ENCODE measurements around the gene REV1.
"Not testable (repeated sequence)": the region's sequence is repeated elsewhere in the genome, so short reads cannot be mapped to it uniquely, and the experiment has no call there.

The REV1 gene

DNA sequence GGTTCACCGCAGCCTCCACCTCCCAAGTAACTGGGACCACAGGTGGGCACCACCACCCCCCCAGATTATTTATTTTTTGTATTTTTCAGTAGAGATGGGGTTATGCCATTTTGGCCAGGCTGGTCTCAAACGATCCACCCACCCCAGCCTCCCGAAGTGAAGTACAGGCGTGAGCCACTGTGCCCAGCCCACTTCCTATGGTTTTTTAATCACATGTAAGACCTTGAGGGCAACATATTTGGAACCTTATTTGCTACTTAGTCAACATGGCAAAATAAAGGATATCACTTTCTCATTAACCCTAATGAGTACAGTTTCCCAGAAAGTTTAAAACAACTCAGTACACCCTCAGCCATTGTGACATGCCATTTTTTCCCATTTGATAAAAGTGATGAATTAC lies 88.0 kb downstream of the REV1 start:
- DNase-seq (ENCODE audit: low read depth): no peak

DNA sequence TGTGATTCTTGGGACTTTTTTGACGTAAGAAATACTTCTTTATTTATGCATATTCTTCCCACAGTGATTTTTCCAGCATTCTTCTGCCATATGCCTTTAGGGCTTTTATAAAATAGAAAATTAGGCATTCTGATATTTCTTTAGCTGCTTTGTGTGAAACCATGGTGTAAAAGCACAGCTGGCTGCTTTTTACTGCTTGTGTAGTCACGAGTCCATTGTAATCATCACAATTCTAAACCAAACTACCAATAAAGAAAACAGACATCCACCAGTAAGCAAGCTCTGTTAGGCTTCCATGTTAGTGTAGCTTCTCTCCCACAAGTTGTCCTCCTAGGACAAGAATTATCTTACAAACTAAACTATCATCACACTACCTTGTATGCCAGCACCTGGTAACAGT lies 90.0 kb downstream of the REV1 start:
- no peak for DNase-seq (ENCODE audit: low read depth)

DNA sequence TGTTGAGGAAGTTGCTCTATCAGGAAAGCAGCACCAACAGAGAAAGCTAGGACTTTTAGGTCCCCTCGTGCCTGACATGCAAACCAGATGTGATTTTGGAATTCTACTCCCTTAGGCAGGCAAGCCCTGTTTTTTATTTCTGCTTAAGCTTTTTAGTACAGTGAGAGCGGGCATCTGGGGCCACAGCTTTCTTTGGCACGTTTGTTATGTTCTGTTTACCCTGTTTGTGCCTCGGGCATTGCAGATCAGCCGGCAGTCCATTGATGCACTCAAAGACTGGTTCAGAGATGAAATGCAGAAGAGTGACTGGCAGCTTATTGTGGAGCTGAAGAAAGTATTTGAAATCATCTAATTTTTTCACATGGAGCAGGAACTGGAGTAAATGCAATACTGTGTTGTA lies 90.8 kb downstream of the REV1 start:
- DNase-seq (ENCODE audit: low read depth): no peak

GRCh38 chr2:99398303-99398702 lies 91.5 kb downstream of the REV1 start:
- no peak for DNase-seq (ENCODE audit: low read depth)

DNA sequence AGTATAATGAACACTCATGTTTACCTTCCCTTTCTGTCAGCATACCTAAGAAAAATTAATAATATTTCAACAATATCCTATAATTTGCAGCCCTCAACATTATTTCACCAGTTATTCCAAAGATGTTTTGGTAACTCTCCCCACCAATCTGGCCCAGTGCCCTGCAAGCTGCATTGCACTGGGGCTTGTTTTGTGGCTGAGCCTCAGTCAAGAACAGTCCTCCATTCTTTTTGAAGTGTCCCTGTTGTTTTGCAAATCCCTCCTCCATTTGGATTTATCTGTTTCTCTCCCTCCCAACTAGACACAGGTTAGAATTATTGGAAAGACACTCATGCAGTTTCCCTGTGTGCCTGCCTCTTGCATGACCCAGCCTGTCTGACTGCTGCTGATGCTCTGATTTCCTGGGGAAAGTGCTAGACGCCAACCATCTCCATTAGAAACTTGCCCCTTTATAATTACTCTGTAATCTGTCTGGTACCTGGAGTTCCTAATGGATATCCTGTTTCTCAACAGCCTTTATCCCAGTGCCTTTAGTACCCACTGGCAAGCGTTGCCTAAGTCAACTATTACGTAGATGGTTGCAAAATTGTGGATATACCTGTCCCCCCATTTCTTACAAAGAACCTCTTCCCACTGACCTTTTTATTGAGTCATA lies 92.4 kb downstream of the REV1 start:
- DNase-seq (ENCODE audit: low read depth): no peak

GRCh38 chr2:99395589-99396130 lies 94.2 kb downstream of the REV1 start:
- no peak for DNase-seq (ENCODE audit: low read depth)

DNA sequence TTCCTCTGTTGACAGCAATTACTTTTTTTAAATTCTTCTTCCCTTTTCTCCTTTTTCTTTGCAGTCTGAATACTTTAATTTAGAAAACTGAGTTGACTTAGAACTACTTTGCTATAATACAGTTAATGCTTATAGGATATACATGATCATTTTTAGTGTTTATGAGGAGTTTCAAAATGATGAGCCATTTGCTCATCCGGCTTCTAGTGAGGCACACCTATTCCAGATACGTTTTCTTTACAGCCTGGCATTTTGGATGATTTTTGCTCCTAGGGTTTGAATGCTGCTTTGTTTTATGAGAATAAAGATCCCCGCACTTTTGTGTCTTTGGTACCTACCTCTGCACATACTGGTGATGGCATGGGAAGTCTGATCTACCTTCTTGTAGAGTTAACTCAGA lies 99.9 kb downstream of the REV1 start:
- no peak for DNase-seq (ENCODE audit: low read depth)

- DNase-seq (ENCODE audit: low read depth): no peak
Measured at GRCh38 chr2:99389371-99389770, 100.4 kb downstream of the REV1 start.

- DNase-seq (ENCODE audit: low read depth): no peak
Measured at GRCh38 chr2:99388892-99389291, 100.9 kb downstream of the REV1 start.

GRCh38 chr2:99386011-99386410 lies 103.8 kb downstream of the REV1 start:
- no peak for DNase-seq (ENCODE audit: low read depth)

- no peak for DNase-seq (ENCODE audit: low read depth)
Measured at GRCh38 chr2:99382143-99382542, 107.7 kb downstream of the REV1 start.

GRCh38 chr2:99380376-99381010 lies 109.3 kb downstream of the REV1 start:
- no peak for DNase-seq (ENCODE audit: low read depth)

GRCh38 chr2:99377879-99378278 lies 111.9 kb downstream of the REV1 start:
- no peak for DNase-seq (ENCODE audit: low read depth)

DNA sequence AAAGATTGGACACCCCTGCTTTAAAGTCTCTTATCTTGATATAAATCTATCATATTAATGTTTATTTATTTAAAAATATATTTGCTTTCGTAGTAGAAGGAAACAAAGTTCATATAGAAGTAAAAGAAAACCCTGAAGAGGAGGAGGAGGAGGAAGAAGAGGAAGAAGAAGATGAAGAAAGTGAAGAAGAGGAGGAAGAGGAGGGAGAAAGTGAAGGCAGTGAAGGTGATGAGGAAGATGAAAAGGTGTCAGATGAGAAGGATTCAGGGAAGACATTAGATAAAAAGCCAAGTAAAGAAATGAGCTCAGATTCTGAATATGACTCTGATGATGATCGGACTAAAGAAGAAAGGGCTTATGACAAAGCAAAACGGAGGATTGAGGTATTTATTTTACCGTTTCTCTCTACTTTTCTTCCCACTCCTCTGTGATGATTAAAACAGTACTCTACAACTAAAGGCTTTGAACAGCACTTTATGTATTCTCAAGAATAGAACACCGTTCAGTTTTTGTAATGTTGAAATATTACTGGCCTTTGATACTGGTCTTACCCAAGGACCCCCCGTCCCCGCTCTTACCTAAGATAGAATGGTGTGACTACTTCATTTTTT lies 113.5 kb downstream of the REV1 start:
- DNase-seq (ENCODE audit: low read depth): no peak

DNA sequence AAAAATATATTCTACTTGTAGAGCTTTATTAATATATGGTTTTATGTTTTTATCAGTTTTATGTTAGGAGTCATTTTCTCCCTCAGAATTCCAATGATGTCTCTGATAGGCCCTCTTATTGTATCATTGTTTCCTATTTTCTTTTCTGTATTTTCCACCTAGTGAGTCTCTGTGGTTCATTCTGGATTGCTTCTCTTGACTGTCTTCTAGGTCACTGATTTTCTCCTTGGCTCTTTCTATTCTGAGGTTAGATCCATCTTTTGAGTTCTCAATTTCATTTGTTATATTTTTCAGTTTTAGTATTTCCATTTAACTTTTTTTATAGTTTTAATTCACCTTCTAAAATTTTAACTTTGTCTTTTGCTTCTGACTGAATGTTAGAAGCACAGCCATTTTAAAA lies 115.1 kb downstream of the REV1 start:
- DNase-seq (ENCODE audit: low read depth): no peak

GRCh38 chr2:99373144-99373543 lies 116.7 kb downstream of the REV1 start:
- DNase-seq (ENCODE audit: low read depth): no peak

DNA sequence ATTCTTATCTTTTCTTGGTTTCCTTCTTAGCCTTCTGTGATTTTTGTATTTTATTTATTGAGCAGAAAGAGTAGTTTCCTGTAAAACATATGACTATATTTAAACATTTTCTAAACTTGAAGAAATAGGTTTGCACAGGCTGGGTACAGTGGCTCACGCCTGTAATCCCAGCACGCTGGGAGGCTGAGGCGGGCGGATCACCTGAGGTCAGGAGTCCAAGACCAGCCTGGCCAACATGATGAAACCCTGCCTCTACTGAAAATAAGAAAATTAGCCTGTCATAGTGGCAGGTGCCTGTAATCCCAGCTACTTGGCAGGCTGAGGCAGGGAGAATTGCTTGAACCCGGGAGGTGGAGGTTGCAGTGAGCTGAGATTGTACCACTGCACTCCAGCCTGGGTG lies 121.0 kb downstream of the REV1 start:
- not testable (repeated sequence) for DNase-seq (ENCODE audit: low read depth)

DNA sequence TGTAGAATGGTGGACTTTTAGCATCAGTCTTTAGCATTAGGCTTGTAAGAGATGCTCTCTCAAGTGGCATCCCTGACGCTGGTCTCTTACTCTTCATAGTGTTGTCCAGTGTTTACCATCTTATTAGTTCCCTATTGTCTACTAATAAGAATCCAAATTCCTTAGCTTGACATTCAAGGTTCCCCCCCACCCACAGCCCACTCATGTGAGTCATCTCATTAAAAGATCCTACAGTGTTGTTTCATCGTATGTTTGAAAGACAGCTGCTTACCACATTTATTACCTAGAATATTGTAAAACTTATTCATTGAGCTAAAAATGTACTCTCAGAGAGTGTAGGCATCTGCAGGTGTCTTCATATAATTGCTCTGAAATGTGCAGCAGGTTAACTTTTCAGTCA lies 124.2 kb downstream of the REV1 start:
- DNase-seq (ENCODE audit: low read depth): no peak

GRCh38 chr2:99356853-99357252 lies 133.0 kb downstream of the REV1 start:
- DNase-seq (ENCODE audit: low read depth): no peak

DNA sequence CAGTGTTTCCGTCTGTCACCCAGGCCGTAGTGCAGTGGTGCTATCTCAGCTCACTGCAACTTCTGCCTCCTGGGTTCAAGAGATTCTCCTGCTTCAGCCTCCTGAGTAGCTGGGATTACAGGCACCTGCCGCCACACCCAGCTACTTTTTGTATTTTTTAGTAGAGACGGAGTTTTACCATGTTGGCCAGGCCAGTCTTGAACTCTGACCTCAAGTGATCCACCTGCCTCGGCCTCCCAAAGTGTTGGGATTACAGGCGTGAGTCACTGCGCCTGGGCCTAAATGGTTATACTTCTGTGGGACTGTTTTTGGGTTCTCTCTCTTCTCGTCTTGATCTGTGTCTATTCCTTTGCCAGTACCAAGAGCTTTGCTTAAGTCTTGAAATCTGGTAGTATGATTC lies 135.0 kb downstream of the REV1 start:
- DNase-seq (ENCODE audit: low read depth): not testable (repeated sequence)

DNA sequence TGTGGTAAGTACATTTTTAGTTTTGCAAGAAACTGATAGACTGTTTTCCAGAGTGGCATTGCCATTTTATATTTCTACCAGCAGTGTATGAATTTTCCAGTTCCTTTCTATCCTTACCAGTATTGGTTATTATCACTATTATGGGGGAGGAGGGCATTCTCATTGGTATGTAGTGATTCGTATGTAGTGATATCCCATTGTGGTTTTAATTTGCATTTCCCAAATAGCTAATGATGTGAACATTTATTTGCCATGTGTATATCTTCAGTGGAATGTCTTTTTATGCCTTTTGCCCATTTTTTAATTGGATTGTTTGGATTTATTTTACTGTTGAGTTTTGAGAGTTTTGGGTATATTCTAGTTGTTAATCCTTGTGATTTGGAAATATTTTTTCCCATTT lies 135.7 kb downstream of the REV1 start:
- DNase-seq (ENCODE audit: low read depth): no peak

Measured in activated T-cell treated with anti-CD3 and anti-CD28 coated beads for 1 hour (primary cell).